Measurements from ENCODE around the gene NGB. TPM values are rescaled to one million over a fixed set of nuclear protein-coding genes. Genes with fewer than 3 reads are reported as not detected.

NGB gene
- total RNA-seq, 1 donor from 2014 or later = not detected

GRCh38 chr14:77256694-77257093, 14.3 kb downstream of the NGB start:
- DNase-seq (ENCODE audit: low spot score in 2 of 2, unreplicated experiment in 2 of 2) = no peak
- Mint-ChIP-seq H3K27me3 (ENCODE audit: low read depth) (peaks cover 23% of the 10 kb centered on the region), H3K9me3 (no peaks in the 10 kb centered on the region), H3K27ac (no peak overlapping the region), H3K36me3 (no peaks in the 10 kb centered on the region), H3K4me3 (no peak overlapping the region), H3K4me1 (peaks cover 2% of the 10 kb centered on the region)
- no peak for TF ChIP-seq CTCF (IDR thresholded peaks at IDR 0.05; ENCODE audit: unreplicated experiment)

GRCh38 chr14:77253333-77254190, 17.4 kb downstream of the NGB start:
- Mint-ChIP-seq H3K36me3 (no peaks in the 10 kb centered on the region), H3K4me1 (no peaks in the 10 kb centered on the region), H3K27me3 (ENCODE audit: low read depth) (peaks cover 20% of the 10 kb centered on the region), H3K27ac (no peak overlapping the region), H3K4me3 (no peak overlapping the region), H3K9me3 (no peaks in the 10 kb centered on the region)
- TF ChIP-seq CTCF (IDR thresholded peaks at IDR 0.05; ENCODE audit: unreplicated experiment) = no peak
- DNase-seq (ENCODE audit: low spot score in 2 of 2, unreplicated experiment in 2 of 2) = no peak

- H3K4me1 Mint-ChIP-seq = no peaks in the 10 kb centered on the region
- no peaks in the 10 kb centered on the region for H3K9me3 Mint-ChIP-seq
- H3K36me3 Mint-ChIP-seq = no peaks in the 10 kb centered on the region
- no peak for TF ChIP-seq CTCF (IDR thresholded peaks at IDR 0.05; ENCODE audit: unreplicated experiment)
- H3K27me3 Mint-ChIP-seq (ENCODE audit: low read depth) = peaks cover 20% of the 10 kb centered on the region
- no peak overlapping the region for H3K27ac Mint-ChIP-seq
- no peak for DNase-seq (ENCODE audit: low spot score in 2 of 2, unreplicated experiment in 2 of 2)
- no peak overlapping the region for H3K4me3 Mint-ChIP-seq
Measured at GRCh38 chr14:77251870-77252269, 19.1 kb downstream of the NGB start.

GRCh38 chr14:77250927-77251326, 20.1 kb downstream of the NGB start:
- H3K4me3 Mint-ChIP-seq = no peak overlapping the region
- TF ChIP-seq CTCF (IDR thresholded peaks at IDR 0.05; ENCODE audit: unreplicated experiment) = no peak
- peaks cover 22% of the 10 kb centered on the region for H3K27me3 Mint-ChIP-seq (ENCODE audit: low read depth)
- no peaks in the 10 kb centered on the region for H3K9me3 Mint-ChIP-seq
- no peaks in the 10 kb centered on the region for H3K36me3 Mint-ChIP-seq
- H3K4me1 Mint-ChIP-seq = no peaks in the 10 kb centered on the region
- DNase-seq (ENCODE audit: low spot score in 2 of 2, unreplicated experiment in 2 of 2) = no peak
- no peak overlapping the region for H3K27ac Mint-ChIP-seq

- no peaks in the 10 kb centered on the region for H3K4me1 Mint-ChIP-seq
- TF ChIP-seq CTCF (IDR thresholded peaks at IDR 0.05; ENCODE audit: unreplicated experiment) = no peak
- H3K36me3 Mint-ChIP-seq = no peaks in the 10 kb centered on the region
- no peaks in the 10 kb centered on the region for H3K9me3 Mint-ChIP-seq
- no peak overlapping the region for H3K4me3 Mint-ChIP-seq
- peaks cover 22% of the 10 kb centered on the region for H3K27me3 Mint-ChIP-seq (ENCODE audit: low read depth)
- DNase-seq (ENCODE audit: low spot score in 2 of 2, unreplicated experiment in 2 of 2) = no peak
- no peak overlapping the region for H3K27ac Mint-ChIP-seq
Measured at GRCh38 chr14:77249286-77249685, 21.7 kb downstream of the NGB start.
